ENCODE measurements around the gene LYL1.

Gene LYL1

GRCh38 chr19:13134626-13135025 is 32.0 kb upstream of the LYL1 start:
- H3K4me3 ChIP-seq (replicated peaks; ENCODE audit: low read depth, low read length) = no peak overlapping the region

GRCh38 chr19:13133241-13133870 is 30.7 kb upstream of the LYL1 start:
- no peak for TF ChIP-seq CTCF (IDR thresholded peaks at IDR 0.05; ENCODE audit: low read length, missing control alignments)
- no peak for DNase-seq (ENCODE audit: low read depth)
- H3K4me3 ChIP-seq (replicated peaks; ENCODE audit: low read depth, low read length) = no peak overlapping the region

More at GRCh38 chr19:13134626-13135025, 32.0 kb upstream of the LYL1 start:
- TF ChIP-seq CTCF (IDR thresholded peaks at IDR 0.05; ENCODE audit: low read length, missing control alignments) = no peak
- DNase-seq (ENCODE audit: low read depth) = no peak

GRCh38 chr19:13132471-13133180 is 30.0 kb upstream of the LYL1 start:
- peak; percentile 33 for DNase-seq (ENCODE audit: low read depth)
- TF ChIP-seq CTCF (IDR thresholded peaks at IDR 0.05; ENCODE audit: low read length, missing control alignments) = no peak
- no peak overlapping the region for H3K4me3 ChIP-seq (replicated peaks; ENCODE audit: low read depth, low read length)

GRCh38 chr19:13130886-13131490 is 28.3 kb upstream of the LYL1 start:
- no peak for DNase-seq (ENCODE audit: low read depth)
- H3K4me3 ChIP-seq (replicated peaks; ENCODE audit: low read depth, low read length) = no peak overlapping the region
- no peak for TF ChIP-seq CTCF (IDR thresholded peaks at IDR 0.05; ENCODE audit: low read length, missing control alignments)

- H3K4me3 ChIP-seq (replicated peaks; ENCODE audit: low read depth, low read length) = no peak overlapping the region
- TF ChIP-seq CTCF (IDR thresholded peaks at IDR 0.05; ENCODE audit: low read length, missing control alignments) = no peak
- no peak for DNase-seq (ENCODE audit: low read depth)
Measured at GRCh38 chr19:13129384-13129783, 26.7 kb upstream of the LYL1 start.

- no peak for DNase-seq (ENCODE audit: low read depth)
- no peak for TF ChIP-seq CTCF (IDR thresholded peaks at IDR 0.05; ENCODE audit: low read length, missing control alignments)
- H3K4me3 ChIP-seq (replicated peaks; ENCODE audit: low read depth, low read length) = no peak overlapping the region
Measured at GRCh38 chr19:13128583-13128982, 25.9 kb upstream of the LYL1 start.

All from fibroblast of pulmonary artery (primary cell).